Stimulated activated CD8-positive, alpha-beta memory T cell treated with anti-CD3 and anti-CD28 coated beads, Interleukin-4, amount 100 ng/mL, for 1 hour (primary cell): ENCODE results near the gene P3R3URF.

ENCODE experiments used
- DNase-seq, 2 donors: peaks; one replicate each; pipeline ENCODE4 v3.0.0-alpha.2; 2020; ENCODE audit warnings: low read depth in 2 of 2, low spot score in 1 of 2

Gene P3R3URF

GRCh38 chr1:46174448-46175231 is 1.6 kb downstream of the P3R3URF start, which contains the start of gene TSPAN1:
TSS of gene TSPAN1 (plus strand) at chr1:46175087. CDS start at chr1:46181108, 6,021 bp downstream.
- DNase-seq: no peak

- DNase-seq: no peak
These were observed 2.9 kb downstream of the P3R3URF start for GRCh38 chr1:46173361-46173856.

DNA sequence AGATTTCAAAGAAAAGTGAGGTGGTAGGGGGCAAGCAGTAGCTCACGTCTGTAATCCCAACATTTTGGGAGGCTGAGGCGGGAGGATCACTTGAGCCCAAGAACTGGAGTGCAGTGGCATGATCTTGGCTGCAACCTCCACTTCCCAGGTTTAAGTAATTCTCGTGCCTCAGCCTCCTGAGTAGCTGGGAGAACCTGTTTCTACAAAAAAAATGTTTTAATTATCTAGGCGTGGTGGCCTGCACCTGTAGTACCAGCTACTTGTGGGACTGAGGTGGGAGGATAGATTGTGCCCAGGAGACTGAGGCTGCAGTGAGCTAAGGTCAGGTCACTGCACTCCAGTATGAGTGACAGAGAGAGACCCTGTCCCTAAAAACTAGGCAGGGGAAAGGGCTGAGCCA is 4.0 kb downstream of the P3R3URF start:
- no peak for DNase-seq

- no peak for DNase-seq
These were observed 4.4 kb downstream of the P3R3URF start for GRCh38 chr1:46171871-46172270.

- no peak for DNase-seq
These were observed 4.9 kb downstream of the P3R3URF start for GRCh38 chr1:46171351-46171750.

GRCh38 chr1:46169811-46170454 is 6.4 kb downstream of the P3R3URF start:
- no peak for DNase-seq

- no peak for DNase-seq
These were observed 7.8 kb downstream of the P3R3URF start for GRCh38 chr1:46168477-46168876.

- DNase-seq: no peak
These were observed 9.5 kb downstream of the P3R3URF start for GRCh38 chr1:46166521-46167462.

GRCh38 chr1:46160212-46160611 is 16.1 kb downstream of the P3R3URF start:
- no peak for DNase-seq

DNA sequence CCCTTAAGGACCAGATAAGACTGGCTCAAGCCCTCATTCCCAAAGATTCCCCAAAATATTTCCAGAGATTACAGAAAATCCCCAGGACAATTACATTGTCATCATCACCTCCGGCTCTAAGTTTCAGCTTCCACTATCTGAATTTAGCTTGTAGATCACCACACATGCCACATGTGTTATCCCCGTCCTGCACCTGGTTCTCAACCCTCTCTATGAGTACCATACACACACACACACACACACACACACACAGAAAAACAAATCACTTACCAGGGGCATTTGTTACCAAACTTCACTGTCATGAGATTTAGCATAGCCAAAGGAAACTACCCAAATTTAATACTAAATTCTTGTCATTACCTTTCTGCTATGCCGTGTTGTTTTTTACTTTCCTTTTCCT is 16.8 kb downstream of the P3R3URF start:
- no peak for DNase-seq

GRCh38 chr1:46158312-46159281 is 17.7 kb downstream of the P3R3URF start:
- DNase-seq: no peak

GRCh38 chr1:46157916-46158311 is 18.4 kb downstream of the P3R3URF start:
- DNase-seq: no peak

DNA sequence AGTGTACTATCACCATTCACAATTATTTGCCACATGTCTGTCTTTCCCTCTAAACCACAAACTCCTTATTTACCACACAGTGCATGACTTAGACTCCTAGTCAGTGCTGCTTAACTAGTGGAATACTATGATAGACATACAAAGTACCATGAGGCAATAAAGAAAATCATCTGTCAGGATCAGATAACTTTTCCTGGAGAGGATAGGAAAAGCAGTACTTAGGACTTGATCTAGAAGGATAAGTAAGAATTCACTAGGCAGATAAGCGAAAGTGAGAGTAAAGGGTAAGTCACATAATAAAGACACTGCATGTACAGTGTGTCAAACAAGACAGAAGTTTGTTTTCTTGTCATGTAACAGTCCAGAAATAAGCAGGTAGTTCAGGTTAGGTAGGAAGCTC is 22.6 kb downstream of the P3R3URF start:
- DNase-seq: no peak

DNA sequence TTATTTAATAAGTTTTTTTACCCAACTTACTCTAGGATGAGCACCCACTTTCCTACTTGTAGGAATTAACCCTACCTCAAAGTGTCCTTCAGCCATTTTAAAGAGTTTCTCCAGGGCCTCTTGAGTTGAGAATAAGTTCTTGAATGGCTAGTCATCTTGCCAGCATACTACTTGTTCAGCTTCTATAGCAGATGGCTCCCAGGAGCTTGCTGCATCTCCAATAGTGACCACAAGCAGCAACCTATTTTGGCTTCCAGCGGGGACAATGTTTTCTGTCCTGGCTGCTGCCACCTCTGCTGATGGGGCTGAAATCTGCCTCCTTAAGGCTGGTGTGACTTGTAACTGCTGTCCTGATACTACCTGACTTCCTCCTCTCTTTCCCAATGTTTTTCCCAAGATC is 23.1 kb downstream of the P3R3URF start:
- DNase-seq: no peak

GRCh38 chr1:46152016-46152415 is 24.3 kb downstream of the P3R3URF start:
- DNase-seq: no peak

DNA sequence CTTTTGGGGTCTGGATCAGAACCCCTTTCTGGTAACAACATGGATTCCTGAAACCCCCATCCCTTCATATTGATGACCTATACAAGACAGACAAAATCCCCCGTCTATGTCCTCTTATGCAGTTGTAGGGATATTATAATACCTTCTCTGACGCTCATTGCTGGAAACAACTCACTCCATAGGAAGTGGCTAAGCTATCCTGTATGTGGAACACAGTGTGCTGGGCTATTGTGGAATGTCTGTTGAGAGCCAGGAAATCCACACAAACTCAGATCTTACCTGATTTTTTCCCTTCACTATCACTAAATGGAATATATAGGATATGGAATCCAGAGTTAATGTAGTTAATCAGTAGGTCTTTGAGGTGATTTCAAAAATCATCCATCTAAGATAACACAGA is 26.2 kb downstream of the P3R3URF start:
- no peak for DNase-seq

- DNase-seq: no peak
These were observed 28.0 kb downstream of the P3R3URF start for GRCh38 chr1:46148318-46148717.

DNA sequence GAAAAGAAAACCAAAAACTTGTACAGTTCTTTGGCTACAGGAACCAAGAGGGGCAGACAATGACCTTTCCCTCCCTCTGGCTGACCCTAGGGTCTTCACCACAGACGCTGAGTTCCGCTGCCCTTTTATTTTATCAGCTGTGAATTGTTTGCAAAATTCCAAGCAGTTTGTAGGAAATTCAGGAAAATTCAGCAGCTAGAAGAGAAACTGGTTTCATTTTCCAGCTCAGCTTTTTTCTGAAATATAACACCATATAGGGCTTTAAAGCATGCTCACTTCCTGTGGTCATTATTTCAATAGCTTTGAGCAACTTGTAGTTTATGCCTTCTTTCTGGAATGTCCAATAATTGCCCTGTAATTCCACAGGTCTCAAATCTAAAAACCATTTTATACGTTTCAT is 38.4 kb downstream of the P3R3URF start:
- DNase-seq: no peak

DNA sequence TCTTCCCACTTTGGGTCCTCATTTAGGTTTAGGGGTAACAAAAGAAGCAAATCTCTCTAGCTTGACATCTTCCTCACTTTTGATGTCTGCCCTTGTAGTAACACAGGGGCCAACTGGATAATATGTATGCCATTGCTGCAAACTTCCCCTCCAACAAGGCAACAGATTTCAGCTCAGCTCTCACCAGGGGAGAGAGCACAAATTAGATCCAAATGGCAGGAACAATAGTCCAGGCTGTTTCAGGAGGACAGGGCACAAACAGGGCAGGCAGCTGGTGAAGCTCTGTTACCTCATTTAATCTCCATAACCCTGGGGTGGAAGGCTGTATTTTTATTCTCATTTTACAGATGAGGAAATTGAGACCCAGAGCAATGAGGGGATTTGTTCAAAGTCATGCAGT is 39.6 kb downstream of the P3R3URF start:
- no peak for DNase-seq

DNA sequence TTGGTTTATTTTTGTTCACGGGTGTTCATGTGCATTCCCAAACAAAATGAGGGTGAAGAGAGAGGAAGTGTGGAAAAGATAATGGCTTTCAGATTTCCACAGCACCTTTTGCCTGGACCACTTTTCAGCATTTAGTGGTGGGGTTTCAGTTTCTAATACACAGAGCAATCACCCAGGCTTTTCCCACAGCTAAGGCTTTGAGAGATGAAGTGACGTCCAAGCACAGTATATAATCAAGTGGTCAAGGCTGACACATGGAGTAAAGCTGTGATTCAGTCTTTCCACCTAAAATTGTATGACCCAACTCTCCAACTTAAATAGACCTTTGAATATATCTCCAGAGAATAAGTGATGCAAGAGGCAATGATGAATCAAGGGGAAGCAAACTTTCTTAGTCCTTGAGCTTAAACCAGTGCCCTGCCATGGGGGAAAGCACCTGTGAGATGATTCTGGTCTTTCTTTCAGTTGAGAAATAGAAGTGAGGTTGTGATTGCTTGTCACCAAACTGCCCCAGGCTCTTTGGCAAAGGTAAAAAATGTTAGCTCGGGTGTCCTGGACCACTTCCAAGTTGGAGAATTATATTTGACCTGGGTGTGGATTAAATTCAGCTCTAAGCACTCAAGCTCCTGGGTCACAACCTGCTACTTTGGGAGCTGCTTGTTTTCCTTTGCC is 41.5 kb downstream of the P3R3URF start:
- no peak for DNase-seq
